K562 (cell line): ENCODE data around the gene PPM1G. TPM values are rescaled to one million over a fixed set of nuclear protein-coding genes. Genes with fewer than 3 reads are reported as not detected.

Experiments used
- ARID4B ChIP-seq: sonication (generic); formaldehyde crosslinking; IDR thresholded peaks from 2 replicates; pipeline ENCODE4 v1.8.0; 2022; ENCODE audit warnings: mild to moderate bottlenecking, missing genetic modification reagents
- BCL6 ChIP-seq: fragments of 250-450 bp; sonication (Bioruptor Pico); IDR thresholded peaks from 2 replicates; pipeline ENCODE4 v1.4.0; 2020
- BCOR ChIP-seq: fragments of 450-650 bp; IDR thresholded peaks from 2 replicates; pipeline ENCODE4 v1.6.1; 2016
- CREB1 ChIP-seq, 2 experiments: sonication (generic) in 1 of 2; formaldehyde crosslinking in 1 of 2; IDR thresholded peaks; 2 replicates each; pipeline versions ENCODE4 v1.6.1 to v1.8.0; 2012 to 2022; ENCODE audit warnings: inconsistent platforms in 1 of 2, mild to moderate bottlenecking in 1 of 2, missing genetic modification reagents in 1 of 2, moderate library complexity in 1 of 2
- DLX4 ChIP-seq: fragments of 250-450 bp; sonication (Bioruptor Pico); IDR thresholded peaks from 2 replicates; pipeline ENCODE4 v1.6.1; 2021; ENCODE audit warnings: mild to moderate bottlenecking
- HLTF ChIP-seq: fragments of 450-650 bp; IDR thresholded peaks from 2 replicates; pipeline ENCODE4 v1.6.1; 2016
- HMGN3 ChIP-seq: IDR thresholded peaks from 2 replicates; pipeline ENCODE4 v1.6.1; 2011; ENCODE audit warnings: borderline replicate concordance, low read depth, mild to moderate bottlenecking, mixed read lengths, low read length; ENCODE audit not compliant: insufficient read length; ENCODE audit errors: extremely low read depth
- KDM5B ChIP-seq: fragments of 200-600 bp; sonication (generic); IDR thresholded peaks from 2 replicates; pipeline ENCODE4 v1.6.1; 2012; ENCODE audit warnings: low read depth, mild to moderate bottlenecking, moderate library complexity, low read length, control low read depth, inconsistent platforms; ENCODE audit not compliant: insufficient replicate concordance
- KLF1 ChIP-seq: fragments of 450-650 bp; IDR thresholded peaks from 2 replicates; pipeline ENCODE4 v1.6.1; 2016; ENCODE audit warnings: missing genetic modification characterization, missing compliant biosample characterization
- KLF16 ChIP-seq: IDR thresholded peaks from 2 replicates; pipeline ENCODE4 v1.6.1; 2016; ENCODE audit warnings: antibody characterized with exemption
- MAZ ChIP-seq, 2 experiments: fragments of 450-650 bp in 1 of 2; sonication (generic) in 1 of 2; formaldehyde crosslinking; IDR thresholded peaks in 1 of 2; conservative IDR thresholded peaks in 1 of 2; 2 replicates each; pipeline versions ENCODE4 v1.4.0 to v1.5.0; 2020; ENCODE audit warnings: mild to moderate bottlenecking in 1 of 2, missing genetic modification reagents in 1 of 2
- MED1 ChIP-seq: sonication (generic); formaldehyde crosslinking; IDR thresholded peaks from 2 replicates; pipeline ENCODE4 v1.8.1; 2023; ENCODE audit warnings: missing genetic modification reagents, borderline replicate concordance
- MTA2 ChIP-seq: fragments of 450-650 bp; IDR thresholded peaks from 2 replicates; pipeline ENCODE4 v1.6.1; 2016; ENCODE audit warnings: low read depth
- SMARCC2 ChIP-seq: fragments of 450-650 bp; IDR thresholded peaks from 2 replicates; pipeline ENCODE4 v1.6.1; 2017; ENCODE audit warnings: antibody characterized with exemption, moderate library complexity, mild to moderate bottlenecking, low read depth
- ZNF121 ChIP-seq: sonication (generic); formaldehyde crosslinking; conservative IDR thresholded peaks from 2 replicates; pipeline ENCODE4 v1.8.0; 2022; ENCODE audit warnings: missing genetic modification reagents
- polyA plus RNA-seq, 8 experiments: library from polyadenylated mRNA; depleted of rRNA in 4 of 8; stranded (reverse) in 5 of 8; unstranded in 3 of 8; fragments of >200 nt; fragmentation: Nextera tagmentation in 2 of 8; fragmentation: Illumina TruSeq in 1 of 8; extraction: Ambion mirVana in 2 of 8; extraction: Trizol in 1 of 8; gene quantifications; 2 replicates each; pipeline versions ENCODE4 v1.2.1 to v1.2.3, GENCODE V29; 2011 to 2014; ENCODE audit warnings: inconsistent platforms in 1 of 8, missing spikeins in 1 of 8
- total RNA-seq, 7 experiments: library from RNA; depleted of rRNA in 6 of 7; stranded (reverse); fragments of >200 nt in 6 of 7; fragmentation: Illumina TruSeq in 2 of 7; extraction: Trizol in 2 of 7; gene quantifications; 2 replicates each; pipeline versions ENCODE4 v1.2.1 to v1.2.3, GENCODE V29; 2011 to 2021; ENCODE audit warnings: low replicate concordance in 1 of 7
- TF ChIP-seq, protein P1 (sequence below): fragments of 150-350 bp; IDR thresholded peaks from 2 replicates; pipeline ENCODE4 v1.6.1; 2014; ENCODE audit warnings: low read depth, mild to moderate bottlenecking, low read length, borderline replicate concordance
- TF ChIP-seq, protein P2 (sequence below): sonication (generic); formaldehyde crosslinking; IDR thresholded peaks from 2 replicates; pipeline ENCODE4 v1.8.1; 2023; ENCODE audit warnings: mild to moderate bottlenecking, missing genetic modification reagents

The PPM1G gene
- total and polyA plus RNA-seq, 9 of the 15 experiments (the other 6 are each of a cell fraction or from before 2014, with no cell fraction given) = 61.7 to 230 (median 153) TPM

- 0 out of 2 replicates have a peak, but pooled peaks have one; percentile 15 for TF ChIP-seq BCOR
- no peak for TF ChIP-seq KLF1 (tag)
- no peak for TF ChIP-seq SMARCC2
- no peak for TF ChIP-seq MTA2
- TF ChIP-seq BCL6 (CRISPR knock-in tag) = no peak
- TF ChIP-seq, protein P1, sequence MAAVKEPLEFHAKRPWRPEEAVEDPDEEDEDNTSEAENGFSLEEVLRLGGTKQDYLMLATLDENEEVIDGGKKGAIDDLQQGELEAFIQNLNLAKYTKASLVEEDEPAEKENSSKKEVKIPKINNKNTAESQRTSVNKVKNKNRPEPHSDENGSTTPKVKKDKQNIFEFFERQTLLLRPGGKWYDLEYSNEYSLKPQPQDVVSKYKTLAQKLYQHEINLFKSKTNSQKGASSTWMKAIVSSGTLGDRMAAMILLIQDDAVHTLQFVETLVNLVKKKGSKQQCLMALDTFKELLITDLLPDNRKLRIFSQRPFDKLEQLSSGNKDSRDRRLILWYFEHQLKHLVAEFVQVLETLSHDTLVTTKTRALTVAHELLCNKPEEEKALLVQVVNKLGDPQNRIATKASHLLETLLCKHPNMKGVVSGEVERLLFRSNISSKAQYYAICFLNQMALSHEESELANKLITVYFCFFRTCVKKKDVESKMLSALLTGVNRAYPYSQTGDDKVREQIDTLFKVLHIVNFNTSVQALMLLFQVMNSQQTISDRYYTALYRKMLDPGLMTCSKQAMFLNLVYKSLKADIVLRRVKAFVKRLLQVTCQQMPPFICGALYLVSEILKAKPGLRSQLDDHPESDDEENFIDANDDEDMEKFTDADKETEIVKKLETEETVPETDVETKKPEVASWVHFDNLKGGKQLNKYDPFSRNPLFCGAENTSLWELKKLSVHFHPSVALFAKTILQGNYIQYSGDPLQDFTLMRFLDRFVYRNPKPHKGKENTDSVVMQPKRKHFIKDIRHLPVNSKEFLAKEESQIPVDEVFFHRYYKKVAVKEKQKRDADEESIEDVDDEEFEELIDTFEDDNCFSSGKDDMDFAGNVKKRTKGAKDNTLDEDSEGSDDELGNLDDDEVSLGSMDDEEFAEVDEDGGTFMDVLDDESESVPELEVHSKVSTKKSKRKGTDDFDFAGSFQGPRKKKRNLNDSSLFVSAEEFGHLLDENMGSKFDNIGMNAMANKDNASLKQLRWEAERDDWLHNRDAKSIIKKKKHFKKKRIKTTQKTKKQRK = no peak
- no peak; a peak in 1 of 4 replicates for TF ChIP-seq MAZ (CRISPR knock-in tag; conservative IDR thresholded peaks at IDR 0.05 in 1 of 2, IDR thresholded peaks at IDR 0.05 in 1 of 2)
- TF ChIP-seq HMGN3 = peak; percentile 20
- peak; percentile 73 for TF ChIP-seq KDM5B
- no peak for TF ChIP-seq DLX4 (CRISPR knock-in tag)
- no peak for TF ChIP-seq ZNF121
- no peak for TF ChIP-seq KLF16
- no peak for TF ChIP-seq HLTF
- no peak for TF ChIP-seq MED1 (CRISPR knock-in tag)
- peak; percentile 33; the same call in 1 of the 2 replicates for TF ChIP-seq CREB1 (IDR thresholded peaks at IDR 0.05)
- peak; percentile 12; the same call in 1 of the 2 replicates for TF ChIP-seq CREB1 (CRISPR knock-in tag; IDR thresholded peaks at IDR 0.05)
- TF ChIP-seq, protein P2, sequence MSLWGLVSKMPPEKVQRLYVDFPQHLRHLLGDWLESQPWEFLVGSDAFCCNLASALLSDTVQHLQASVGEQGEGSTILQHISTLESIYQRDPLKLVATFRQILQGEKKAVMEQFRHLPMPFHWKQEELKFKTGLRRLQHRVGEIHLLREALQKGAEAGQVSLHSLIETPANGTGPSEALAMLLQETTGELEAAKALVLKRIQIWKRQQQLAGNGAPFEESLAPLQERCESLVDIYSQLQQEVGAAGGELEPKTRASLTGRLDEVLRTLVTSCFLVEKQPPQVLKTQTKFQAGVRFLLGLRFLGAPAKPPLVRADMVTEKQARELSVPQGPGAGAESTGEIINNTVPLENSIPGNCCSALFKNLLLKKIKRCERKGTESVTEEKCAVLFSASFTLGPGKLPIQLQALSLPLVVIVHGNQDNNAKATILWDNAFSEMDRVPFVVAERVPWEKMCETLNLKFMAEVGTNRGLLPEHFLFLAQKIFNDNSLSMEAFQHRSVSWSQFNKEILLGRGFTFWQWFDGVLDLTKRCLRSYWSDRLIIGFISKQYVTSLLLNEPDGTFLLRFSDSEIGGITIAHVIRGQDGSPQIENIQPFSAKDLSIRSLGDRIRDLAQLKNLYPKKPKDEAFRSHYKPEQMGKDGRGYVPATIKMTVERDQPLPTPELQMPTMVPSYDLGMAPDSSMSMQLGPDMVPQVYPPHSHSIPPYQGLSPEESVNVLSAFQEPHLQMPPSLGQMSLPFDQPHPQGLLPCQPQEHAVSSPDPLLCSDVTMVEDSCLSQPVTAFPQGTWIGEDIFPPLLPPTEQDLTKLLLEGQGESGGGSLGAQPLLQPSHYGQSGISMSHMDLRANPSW (CRISPR knock-in tag) = no peak
- no peak for TF ChIP-seq ARID4B (CRISPR knock-in tag)
Observed at GRCh38 chr2:27428978-27429541, 19.7 kb upstream of the PPM1G start (continued).
